ENCODE results near the gene OXSR1.
"Not testable (repeated sequence)": the region's sequence is repeated elsewhere in the genome, so short reads cannot be mapped to it uniquely, and the experiment has no call there.

Gene OXSR1

DNA sequence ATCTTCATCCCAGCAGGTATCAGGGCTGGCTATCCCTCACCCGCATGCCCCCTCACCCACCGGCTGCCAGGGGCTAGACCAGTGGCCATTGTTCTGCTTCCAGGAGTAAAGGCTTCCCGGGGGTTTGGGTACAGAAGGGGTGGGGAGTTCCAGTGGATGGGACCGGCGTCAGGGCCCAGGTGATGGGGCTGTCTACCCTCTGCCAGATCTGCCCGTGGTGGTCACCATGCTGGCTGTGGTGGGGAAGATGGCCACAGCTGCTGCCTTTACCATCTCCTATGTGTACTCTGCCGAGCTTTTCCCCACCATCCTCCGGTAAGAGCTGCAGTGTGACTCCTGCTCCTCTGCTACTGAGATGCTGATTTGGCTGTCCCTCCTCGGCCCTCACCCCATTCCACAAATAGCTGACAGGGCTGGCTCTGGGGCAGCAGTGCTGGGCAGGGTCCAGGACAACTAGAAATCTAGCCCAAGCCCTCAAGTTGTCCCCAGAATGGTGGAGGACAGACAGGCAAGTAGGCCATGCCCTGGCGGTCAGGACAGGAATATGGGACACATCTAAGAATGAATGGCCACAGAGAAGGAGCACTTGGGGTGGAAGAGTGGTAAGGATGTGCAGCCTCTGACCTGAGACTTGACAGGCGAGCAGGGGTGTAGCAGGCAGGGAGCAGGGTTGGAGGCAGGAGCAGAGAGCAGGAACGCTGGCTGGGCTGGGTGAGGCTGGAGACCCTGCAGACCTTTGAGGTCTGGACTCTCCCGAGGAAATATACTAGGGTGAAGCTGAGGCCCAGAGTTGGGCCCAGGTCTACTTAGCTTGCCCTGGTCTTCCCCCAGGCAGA lies 111.0 kb downstream of the OXSR1 start:
- no peak for DNase-seq

DNA sequence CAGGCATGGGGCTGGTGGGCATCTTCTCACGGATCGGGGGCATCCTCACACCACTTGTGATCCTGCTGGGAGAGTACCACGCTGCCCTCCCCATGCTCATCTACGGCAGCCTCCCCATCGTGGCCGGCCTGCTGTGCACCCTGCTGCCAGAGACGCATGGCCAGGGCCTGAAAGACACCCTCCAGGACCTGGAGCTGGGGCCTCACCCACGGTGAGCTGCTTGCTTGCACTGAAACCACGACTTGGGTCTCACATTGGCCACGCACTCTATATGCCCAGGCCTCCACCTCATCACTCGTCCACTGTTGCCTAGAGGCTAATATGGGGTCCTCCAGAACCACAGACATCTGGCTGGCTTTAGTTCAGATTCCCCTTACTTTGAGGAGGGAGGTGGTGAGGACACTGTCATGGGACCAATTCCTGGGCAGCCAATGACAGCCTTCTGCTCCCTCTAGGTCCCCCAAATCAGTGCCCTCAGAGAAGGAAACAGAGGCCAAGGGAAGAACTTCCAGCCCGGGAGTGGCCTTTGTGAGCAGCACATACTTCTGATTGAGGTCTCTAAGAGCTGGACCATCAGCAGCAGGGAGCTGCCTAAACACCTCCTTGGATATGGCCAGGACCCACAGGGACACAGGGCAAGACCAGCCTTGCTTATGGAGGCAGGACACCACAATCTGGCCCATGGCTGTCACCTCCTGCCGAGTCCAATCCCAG lies 111.7 kb downstream of the OXSR1 start:
- no peak for DNase-seq

GRCh38 chr3:38278841-38279240 lies 113.5 kb downstream of the OXSR1 start:
- DNase-seq = no peak

DNA sequence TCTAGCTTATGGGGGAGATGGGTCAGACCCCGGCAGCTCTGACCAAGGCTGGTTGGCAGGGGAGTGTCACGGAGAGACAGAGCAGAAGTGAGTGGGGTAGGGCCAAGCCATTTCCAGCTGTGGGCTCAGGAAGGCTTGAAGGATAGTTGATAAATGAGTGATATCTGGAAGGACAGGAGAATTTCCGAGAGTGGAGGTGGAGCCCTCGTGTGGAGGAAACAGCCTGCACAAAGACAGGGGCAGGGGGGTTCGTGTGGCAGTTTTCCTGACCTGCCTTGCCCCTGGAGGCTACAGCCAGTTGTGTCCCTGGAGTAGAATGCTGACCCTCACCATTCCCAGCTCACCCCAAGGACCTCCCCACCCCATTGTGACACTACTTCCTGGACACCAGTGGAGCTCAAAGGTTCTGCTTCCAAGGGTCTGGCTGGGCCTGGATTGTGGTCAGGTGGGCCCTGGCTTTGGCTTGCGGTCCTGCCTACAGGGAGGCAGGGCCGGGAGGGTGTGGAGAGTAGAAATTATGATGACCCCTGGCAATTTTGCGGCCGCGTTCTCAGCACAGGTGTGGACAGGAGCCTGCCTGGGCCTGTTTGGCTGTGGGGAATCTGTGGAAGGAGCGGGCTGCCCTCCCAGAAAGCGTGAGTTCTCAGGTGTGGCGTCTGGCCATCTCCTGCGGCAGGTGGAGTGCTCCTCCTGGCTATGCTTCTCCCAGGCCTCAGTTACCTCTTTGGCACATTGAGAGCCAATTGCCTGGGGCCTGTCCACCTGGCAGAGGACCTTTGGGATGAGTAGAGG lies 116.8 kb downstream of the OXSR1 start, which contains the start of gene SLC22A14:
SLC22A14 (plus strand) TSS at position 400 of the 792 bp plus-strand sequence. CDS start 23,733 bp downstream, outside the sequence.
- no peak for DNase-seq

GRCh38 chr3:38283810-38284755 lies 118.7 kb downstream of the OXSR1 start:
- DNase-seq = no peak

DNA sequence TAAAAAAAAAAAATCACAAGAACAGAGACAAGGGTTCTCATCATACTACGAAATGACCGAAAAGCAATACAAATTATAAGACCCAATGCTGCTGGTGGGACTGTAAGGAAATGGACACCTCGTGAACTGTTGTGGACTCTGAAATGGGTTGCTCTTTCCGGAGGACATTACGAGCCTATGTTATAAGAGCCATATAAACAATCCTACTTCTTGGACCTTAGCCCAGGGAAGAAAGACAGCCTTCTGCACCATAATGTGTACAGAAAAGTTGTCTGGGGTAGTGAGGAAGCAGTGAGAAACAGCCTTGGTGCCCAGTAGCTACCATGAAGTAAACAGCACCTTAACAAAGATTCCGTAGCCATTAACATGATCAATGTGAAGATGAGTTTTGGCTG lies 119.4 kb downstream of the OXSR1 start:
- DNase-seq = no peak

GRCh38 chr3:38289286-38290217 lies 124.2 kb downstream of the OXSR1 start:
- DNase-seq = not testable (repeated sequence)

DNA sequence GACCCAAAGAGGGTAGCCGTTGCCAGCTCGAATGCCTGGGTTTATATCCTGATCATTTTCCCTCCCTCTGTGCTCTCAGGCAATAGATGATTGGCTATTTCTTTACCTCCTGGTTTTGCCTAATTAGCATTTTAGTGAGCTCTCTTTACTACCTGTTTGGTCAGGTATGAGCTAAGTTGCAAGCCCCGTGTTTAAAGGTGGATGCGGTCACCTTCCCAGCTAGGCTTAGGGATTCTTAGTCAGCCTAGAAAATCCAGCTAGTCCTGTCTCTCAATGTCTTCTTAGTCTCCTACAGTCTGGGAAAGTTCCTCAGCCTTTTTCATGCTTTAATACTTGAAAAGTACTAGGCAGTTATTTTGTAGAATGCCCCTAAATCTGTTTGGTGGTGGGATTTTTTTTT lies 131.7 kb downstream of the OXSR1 start:
- DNase-seq = not testable (repeated sequence)

DNA sequence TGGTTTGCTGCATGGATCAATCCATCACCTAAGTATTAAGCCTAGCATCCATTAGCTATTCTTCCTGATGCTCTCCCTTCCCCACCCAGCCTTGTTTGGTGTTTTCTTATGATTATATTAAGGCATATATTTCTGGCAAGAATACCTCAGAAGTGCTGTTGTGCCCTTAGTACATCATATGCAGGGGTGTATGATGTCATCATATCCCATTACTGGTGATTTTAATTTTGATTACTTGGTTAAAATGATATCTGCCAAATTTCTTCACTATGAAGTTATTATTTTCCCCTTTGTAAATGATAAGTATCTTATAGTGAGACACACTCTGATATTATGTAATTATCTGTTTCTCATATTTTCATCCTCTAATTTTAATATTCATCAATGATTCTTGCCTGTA lies 132.2 kb downstream of the OXSR1 start:
- DNase-seq = no peak

GRCh38 chr3:38297947-38298711 lies 132.8 kb downstream of the OXSR1 start:
- peak; percentile 13 for DNase-seq

Data from NCI-H510A treated with DMSO at 0.1 percent for 48 hours (cell line).